VCaP (cell line): ENCODE data around the gene JUND.

Experiments
- H3K27ac ChIP-seq: fragments of 450-650 bp; 2 replicates; pipeline ENCODE4 v1.5.1; 2017
- TF ChIP-seq, protein P1 (sequence below): fragments of 450-650 bp; conservative IDR thresholded peaks from 2 replicates; pipeline ENCODE4 v1.5.1; 2017; ENCODE audit warnings: mild to moderate bottlenecking, moderate library complexity

Gene JUND

DNA sequence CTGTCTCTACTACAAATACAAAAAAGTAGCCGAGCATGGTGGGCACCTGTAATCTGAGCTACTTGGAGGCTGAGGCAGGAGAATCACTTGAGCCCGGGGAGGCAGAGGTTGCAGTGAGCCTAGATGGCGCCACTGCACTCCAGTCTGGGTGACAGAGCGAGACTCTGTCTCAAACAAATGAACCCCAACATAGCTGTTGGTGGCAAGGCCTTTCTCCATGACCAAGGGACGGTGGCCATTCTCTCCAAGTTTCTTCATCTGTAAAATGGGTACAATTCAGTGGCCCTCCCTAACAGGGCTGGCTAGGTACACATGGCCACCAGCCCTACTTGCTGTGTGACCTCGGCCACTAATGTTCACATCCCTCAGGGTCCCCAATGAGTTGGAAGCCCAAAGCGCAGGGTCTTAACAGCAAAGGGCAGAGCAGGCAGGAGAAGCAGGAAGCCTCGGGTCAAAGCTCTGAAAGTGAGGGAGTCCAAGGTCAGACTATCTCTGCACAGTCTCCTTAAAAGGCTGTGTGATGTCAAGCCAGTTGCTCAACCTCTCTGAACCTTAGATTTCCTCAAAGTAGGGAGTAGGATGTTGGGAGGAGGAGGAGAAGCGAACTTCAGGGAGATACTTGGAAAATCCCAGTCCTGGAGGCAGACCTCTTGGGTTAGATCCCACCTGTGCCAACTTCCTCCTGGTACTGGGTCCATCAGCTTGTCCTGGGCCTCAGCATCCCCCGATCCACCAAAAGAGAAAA is 2.7 kb downstream of the JUND start:
- TF ChIP-seq, protein P1, sequence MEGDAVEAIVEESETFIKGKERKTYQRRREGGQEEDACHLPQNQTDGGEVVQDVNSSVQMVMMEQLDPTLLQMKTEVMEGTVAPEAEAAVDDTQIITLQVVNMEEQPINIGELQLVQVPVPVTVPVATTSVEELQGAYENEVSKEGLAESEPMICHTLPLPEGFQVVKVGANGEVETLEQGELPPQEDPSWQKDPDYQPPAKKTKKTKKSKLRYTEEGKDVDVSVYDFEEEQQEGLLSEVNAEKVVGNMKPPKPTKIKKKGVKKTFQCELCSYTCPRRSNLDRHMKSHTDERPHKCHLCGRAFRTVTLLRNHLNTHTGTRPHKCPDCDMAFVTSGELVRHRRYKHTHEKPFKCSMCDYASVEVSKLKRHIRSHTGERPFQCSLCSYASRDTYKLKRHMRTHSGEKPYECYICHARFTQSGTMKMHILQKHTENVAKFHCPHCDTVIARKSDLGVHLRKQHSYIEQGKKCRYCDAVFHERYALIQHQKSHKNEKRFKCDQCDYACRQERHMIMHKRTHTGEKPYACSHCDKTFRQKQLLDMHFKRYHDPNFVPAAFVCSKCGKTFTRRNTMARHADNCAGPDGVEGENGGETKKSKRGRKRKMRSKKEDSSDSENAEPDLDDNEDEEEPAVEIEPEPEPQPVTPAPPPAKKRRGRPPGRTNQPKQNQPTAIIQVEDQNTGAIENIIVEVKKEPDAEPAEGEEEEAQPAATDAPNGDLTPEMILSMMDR, result peak; percentile 24; the same call in 1 of the 2 replicates
- peak overlapping the region; percentile 99 for H3K27ac ChIP-seq

DNA sequence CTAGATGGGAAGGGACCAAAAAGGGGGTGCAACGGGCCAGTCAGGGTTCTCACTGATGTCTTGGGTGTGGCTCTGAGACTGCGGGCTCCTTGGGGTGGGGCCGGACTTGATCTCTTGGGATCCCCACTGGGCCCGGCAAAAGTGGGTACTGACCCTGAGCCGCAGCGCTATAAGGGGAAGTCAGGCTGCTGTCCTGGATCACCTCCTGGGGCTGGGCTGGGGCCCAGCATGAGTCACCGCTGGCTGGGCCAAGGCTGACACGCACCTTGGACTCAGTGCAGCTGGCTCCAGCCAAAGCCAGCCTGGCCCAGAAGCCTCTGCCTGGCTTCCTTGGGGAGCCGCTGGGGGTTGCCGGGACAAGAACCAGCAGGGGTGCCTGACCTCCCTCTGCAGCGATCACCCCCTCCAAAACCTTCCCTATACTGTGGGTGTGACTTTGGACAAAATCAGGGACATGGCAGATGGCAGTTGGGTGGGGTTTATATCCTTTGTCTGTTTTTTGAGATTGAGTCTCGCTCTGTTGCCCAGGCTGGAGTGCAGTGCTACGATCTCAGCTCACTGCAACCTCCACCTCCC is 6.6 kb downstream of the JUND start:
- TF ChIP-seq, protein P1, result no peak
- H3K27ac ChIP-seq, result no peak overlapping the region

DNA sequence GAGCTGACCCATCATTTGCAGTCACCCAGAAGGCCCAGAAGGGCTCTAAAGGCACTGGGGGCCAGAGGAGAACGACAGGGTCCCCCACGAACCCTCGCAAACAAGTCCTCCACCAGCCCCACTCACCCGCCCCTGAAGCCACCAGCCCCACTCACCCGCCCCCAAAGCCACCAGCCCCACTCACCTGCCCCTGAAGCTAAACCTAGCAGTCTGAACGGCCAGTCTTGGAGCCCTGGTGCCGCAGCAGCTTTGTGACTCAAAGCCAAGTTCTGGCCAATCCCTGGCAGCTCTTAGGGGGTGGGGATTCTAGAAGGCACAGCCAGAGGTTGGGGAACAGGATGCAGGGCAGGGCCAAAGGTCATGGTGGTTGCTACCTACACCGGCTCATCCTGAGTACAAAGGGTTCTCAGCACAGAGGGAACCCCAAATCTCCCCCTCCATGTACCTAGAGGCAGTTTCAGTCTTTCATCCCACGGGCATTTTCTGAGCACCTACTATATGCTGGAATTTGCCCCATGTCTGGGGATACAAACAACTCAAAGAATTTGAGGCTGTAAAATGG is 7.1 kb downstream of the JUND start, which contains the start of gene IQCN:
Gene IQCN (minus strand): TSS at position 234 of the 562 bp plus-strand sequence. CDS start 4,974 bp downstream, outside the sequence.
- H3K27ac ChIP-seq, result no peak within 1 kb of the TSS
- TF ChIP-seq, protein P1, result no peak

DNA sequence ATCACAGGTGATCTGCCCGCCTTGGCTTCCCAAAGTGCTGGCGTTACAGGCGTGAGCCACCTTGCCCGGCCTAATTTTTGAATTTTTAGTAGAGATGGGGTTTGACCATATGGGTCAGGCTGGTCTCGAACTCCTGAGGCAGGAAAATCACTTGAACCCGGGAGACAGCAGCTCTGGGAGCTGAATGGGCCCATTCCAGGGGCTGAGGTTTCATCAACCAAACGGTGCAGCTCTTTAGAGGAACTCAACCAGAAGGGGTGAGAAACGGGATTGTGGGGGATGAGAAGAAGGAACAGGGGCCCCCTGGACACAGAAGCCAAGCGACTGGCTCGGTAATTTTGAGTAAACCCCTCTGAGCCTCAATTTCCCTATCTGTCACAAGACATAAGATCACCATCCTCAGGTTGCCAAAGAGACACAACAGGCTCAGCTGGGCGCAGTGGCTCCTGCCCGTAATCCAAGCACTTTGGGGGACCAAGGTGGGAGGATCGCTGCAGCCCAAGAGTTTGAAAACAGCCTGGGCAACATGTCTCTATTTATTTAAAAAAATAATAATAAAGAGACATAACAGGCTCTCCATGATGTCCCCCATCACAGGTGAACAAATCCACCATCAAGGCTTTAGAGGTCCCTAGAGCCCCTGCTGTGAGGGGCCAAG is 7.7 kb downstream of the JUND start:
- no peak overlapping the region for H3K27ac ChIP-seq
- TF ChIP-seq, protein P1, result no peak

DNA sequence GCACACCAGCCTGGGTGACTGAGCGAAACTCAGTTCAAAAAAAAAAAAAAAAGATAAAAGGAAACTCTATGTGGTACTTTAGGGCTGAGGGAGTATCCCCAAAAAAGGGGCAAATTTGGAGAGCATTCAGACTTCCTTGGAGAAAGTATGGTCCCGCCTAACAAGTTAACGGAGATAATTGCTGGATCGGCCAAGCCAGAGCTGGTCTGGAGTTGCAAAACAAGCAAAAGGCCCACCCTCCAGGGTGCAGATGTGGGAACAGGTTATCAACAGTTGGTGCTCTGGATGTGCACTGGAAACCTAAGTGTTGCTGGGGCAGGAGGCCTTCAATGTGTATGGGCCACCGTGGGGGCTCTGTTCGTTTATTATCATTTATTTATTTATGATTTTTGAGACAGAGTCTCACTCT is 10.0 kb downstream of the JUND start:
- H3K27ac ChIP-seq, result no peak overlapping the region
- TF ChIP-seq, protein P1, result no peak

DNA sequence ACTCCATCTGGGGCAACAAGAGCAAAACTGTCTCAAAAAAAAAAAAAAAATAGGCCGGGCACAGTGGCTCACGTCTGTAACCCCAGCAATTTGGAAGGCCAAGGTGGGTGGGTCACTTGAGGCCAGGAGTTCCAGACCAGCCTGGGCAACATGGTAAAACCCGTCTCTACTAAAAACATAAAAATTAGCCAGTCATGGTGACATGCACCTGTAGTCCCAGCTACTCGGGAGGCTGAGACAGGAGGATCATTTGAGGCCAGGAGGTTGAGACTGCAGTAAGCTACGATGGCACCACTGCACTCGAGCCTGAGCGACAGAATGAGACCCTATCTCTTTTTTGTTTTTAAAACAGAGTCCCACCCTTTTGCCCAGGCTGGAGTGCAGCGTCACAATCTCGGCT is 11.1 kb downstream of the JUND start:
- H3K27ac ChIP-seq, result no peak overlapping the region
- TF ChIP-seq, protein P1, result no peak
